GM23338 (cell line): ENCODE data around the gene NCK2. TPM values are rescaled to one million over a fixed set of nuclear protein-coding genes. Genes with fewer than 3 reads are reported as not detected.

Experiments
- ATAC-seq: fragments of 200-7000 bp; cut with Tn5 transposase; 3 replicates; pipeline ENCODE4 v1.9.1; 2020
- DNase-seq: peaks from one replicate; pipeline ENCODE4 v3.0.0-alpha.2; 2015; ENCODE audit warnings: low spot score
- H2AFZ ChIP-seq: fragments of 200-600 bp; sonication (generic); 2 replicates; pipeline ENCODE4 v1.8.0; 2016; ENCODE audit warnings: antibody characterized with exemption, mild to moderate bottlenecking, moderate library complexity
- H3F3A ChIP-seq: fragments of 200-600 bp; sonication (generic); replicated peaks from 2 replicates; pipeline ENCODE4 v1.8.0; 2017; ENCODE audit warnings: antibody characterized with exemption, mixed run types, low read depth
- H3K27ac ChIP-seq: fragments of 200-600 bp; sonication (generic); 2 replicates; pipeline ENCODE4 v1.6.1; 2016; ENCODE audit warnings: low read depth
- H3K27me3 ChIP-seq: fragments of 200-600 bp; sonication (generic); 2 replicates; pipeline ENCODE4 v1.8.0; 2016; ENCODE audit warnings: mild to moderate bottlenecking, mixed run types, moderate library complexity; ENCODE audit not compliant: insufficient read depth
- H3K36me3 ChIP-seq: fragments of 200-600 bp; sonication (generic); 2 replicates; pipeline ENCODE4 v1.8.0; 2016; ENCODE audit warnings: mild to moderate bottlenecking; ENCODE audit not compliant: insufficient read depth
- H3K4me1 ChIP-seq: fragments of 200-600 bp; sonication (generic); 2 replicates; pipeline ENCODE4 v1.8.0; 2016; ENCODE audit warnings: mild to moderate bottlenecking, moderate library complexity; ENCODE audit not compliant: insufficient read depth
- H3K4me2 ChIP-seq: fragments of 200-600 bp; sonication (generic); 2 replicates; pipeline ENCODE4 v1.7.1; 2017; ENCODE audit warnings: mixed run types
- H3K4me3 ChIP-seq: fragments of 200-600 bp; sonication (generic); 2 replicates; pipeline ENCODE4 v1.6.1; 2016; ENCODE audit warnings: mixed run types
- H3K79me2 ChIP-seq: fragments of 200-600 bp; sonication (generic); replicated peaks from 2 replicates; pipeline ENCODE4 v1.8.0; 2017; ENCODE audit warnings: mild to moderate bottlenecking; ENCODE audit not compliant: insufficient read depth
- H3K9me2 ChIP-seq: fragments of 200-600 bp; sonication (generic); 2 replicates; pipeline ENCODE4 v1.8.0; 2017; ENCODE audit not compliant: insufficient read depth
- H4K20me1 ChIP-seq: fragments of 200-600 bp; sonication (generic); replicated peaks from 2 replicates; pipeline ENCODE4 v1.8.0; 2017; ENCODE audit warnings: mild to moderate bottlenecking; ENCODE audit not compliant: insufficient read depth
- H3K27ac Mint-ChIP-seq: 2 replicates; pipeline ENCODE4 v1.8.0; 2020; ENCODE audit warnings: inconsistent platforms, mild to moderate bottlenecking, moderate library complexity, mixed read lengths
- H3K27me3 Mint-ChIP-seq: 3 replicates; pipeline ENCODE4 v1.8.0; 2022; ENCODE audit warnings: low read depth, mild to moderate bottlenecking, moderate library complexity, mixed read lengths, inconsistent platforms; ENCODE audit not compliant: insufficient read depth, poor library complexity
- H3K36me3 Mint-ChIP-seq: 3 replicates; pipeline ENCODE4 v1.8.0; 2021; ENCODE audit warnings: low read depth, mild to moderate bottlenecking, inconsistent platforms, moderate library complexity, mixed read lengths
- H3K4me1 Mint-ChIP-seq: 3 replicates; pipeline ENCODE4 v1.8.0; 2020; ENCODE audit warnings: mild to moderate bottlenecking, inconsistent platforms, mixed read lengths
- H3K4me3 Mint-ChIP-seq: 3 replicates; pipeline ENCODE4 v1.8.0; 2021; ENCODE audit warnings: moderate library complexity, mild to moderate bottlenecking, inconsistent platforms, mixed read lengths
- H3K9me3 Mint-ChIP-seq: 3 replicates; pipeline ENCODE4 v1.8.0; 2020; ENCODE audit warnings: moderate library complexity, mild to moderate bottlenecking, inconsistent platforms, mixed read lengths
- CREB1 ChIP-seq: fragments of 250-450 bp; sonication (Bioruptor Pico); IDR thresholded peaks from 2 replicates; pipeline ENCODE4 v1.5.0; 2020; ENCODE audit warnings: low read depth, mild to moderate bottlenecking, moderate library complexity
- ETS1 ChIP-seq: IDR thresholded peaks from 2 replicates; pipeline ENCODE4 v1.6.1; 2016; ENCODE audit warnings: antibody characterized with exemption
- EZH2 ChIP-seq: fragments of 200-600 bp; sonication (generic); IDR thresholded peaks from one replicate; pipeline ENCODE4 v1.8.0; 2017; ENCODE audit warnings: antibody characterized with exemption, mild to moderate bottlenecking, low read depth; ENCODE audit not compliant: unreplicated experiment
- EZH2phosphoT487 ChIP-seq: fragments of 200-600 bp; sonication (generic); IDR thresholded peaks from one replicate; pipeline ENCODE4 v1.8.1; 2018; ENCODE audit warnings: antibody characterized with exemption; ENCODE audit not compliant: unreplicated experiment
- NANOG ChIP-seq: IDR thresholded peaks from 2 replicates; pipeline ENCODE4 v1.6.1; 2016; ENCODE audit warnings: antibody characterized with exemption, borderline replicate concordance
- POLR2AphosphoS5 ChIP-seq: IDR thresholded peaks from 2 replicates; pipeline ENCODE4 v1.6.1; 2016; ENCODE audit warnings: antibody characterized with exemption, low read depth
- REST ChIP-seq: IDR thresholded peaks from one replicate; pipeline ENCODE4 v1.6.1; 2018; ENCODE audit warnings: antibody characterized with exemption; ENCODE audit not compliant: unreplicated experiment
- ZNF114 ChIP-seq: fragments of 250-450 bp; sonication (Bioruptor Pico); IDR thresholded peaks from 2 replicates; pipeline ENCODE4 v1.5.0; 2020; ENCODE audit warnings: mild to moderate bottlenecking, moderate library complexity
- polyA plus RNA-seq: library from polyadenylated mRNA; unstranded; fragments of >200 nt; fragmentation: Nextera tagmentation; extraction: Ambion mirVana; gene quantifications from 2 replicates; pipeline ENCODE4 v1.2.1, GENCODE V29; 2016
- total RNA-seq: library from RNA; depleted of rRNA; stranded (reverse); fragments of >200 nt; shearing (Covaris generic); gene quantifications from 2 replicates; pipeline ENCODE4 v1.2.3, GENCODE V29; 2014
- TF ChIP-seq, protein P1 (sequence below), 2 experiments: fragments of 200-600 bp in 1 of 2; sonication (generic) in 1 of 2; conservative IDR thresholded peaks; 2 replicates each; pipeline versions ENCODE4 v1.5.1 to v1.6.1; 2016 to 2017; ENCODE audit warnings: antibody characterized with exemption in 2 of 2, low read depth in 2 of 2, mild to moderate bottlenecking in 2 of 2, moderate library complexity in 1 of 2

The NCK2 gene
- total and polyA plus RNA-seq, 2 experiments from 2014 or later = 26.9 to 59.9 TPM

GRCh38 chr2:105889046-105889445 is 144.3 kb downstream of the NCK2 start:
- ATAC-seq = no peak

GRCh38 chr2:105890111-105890510 is 145.4 kb downstream of the NCK2 start:
- H3K36me3 ChIP-seq = no peaks in the 10 kb centered on the region; the same call in 1 of the 2 replicates
- no peak overlapping the region for H2AFZ ChIP-seq
- DNase-seq (no peak), ATAC-seq (no peak)
- H3K4me2 ChIP-seq = no peak overlapping the region
- H3K36me3 Mint-ChIP-seq = peaks cover 38% of the 10 kb centered on the region
- H3K4me3 ChIP-seq = no peak overlapping the region
- H3K4me1 ChIP-seq = peaks cover 15% of the 10 kb centered on the region
- H3K79me2 ChIP-seq = peaks cover 74% of the 10 kb centered on the region
- peaks cover 10% of the 10 kb centered on the region for H3K9me3 Mint-ChIP-seq
- H3F3A ChIP-seq = no peaks in the 10 kb centered on the region
- no peak overlapping the region for H3K27ac ChIP-seq
- peaks cover 2% of the 10 kb centered on the region for H3K27me3 Mint-ChIP-seq
- no peak overlapping the region for H3K27ac Mint-ChIP-seq
- H3K4me3 Mint-ChIP-seq = no peak overlapping the region
- peaks cover 17% of the 10 kb centered on the region for H4K20me1 ChIP-seq
- no peaks in the 10 kb centered on the region for H3K9me2 ChIP-seq
- H3K27me3 ChIP-seq = no peaks in the 10 kb centered on the region
- H3K4me1 Mint-ChIP-seq = peaks cover 17% of the 10 kb centered on the region
- TF ChIP-seq EZH2phosphoT487 (no peak), NANOG (no peak), REST (no peak), ZNF114 (no peak), EZH2 (no peak), POLR2AphosphoS5 (no peak), CREB1 (CRISPR knock-in tag) (no peak), ETS1 (no peak)
- TF ChIP-seq, protein P1, sequence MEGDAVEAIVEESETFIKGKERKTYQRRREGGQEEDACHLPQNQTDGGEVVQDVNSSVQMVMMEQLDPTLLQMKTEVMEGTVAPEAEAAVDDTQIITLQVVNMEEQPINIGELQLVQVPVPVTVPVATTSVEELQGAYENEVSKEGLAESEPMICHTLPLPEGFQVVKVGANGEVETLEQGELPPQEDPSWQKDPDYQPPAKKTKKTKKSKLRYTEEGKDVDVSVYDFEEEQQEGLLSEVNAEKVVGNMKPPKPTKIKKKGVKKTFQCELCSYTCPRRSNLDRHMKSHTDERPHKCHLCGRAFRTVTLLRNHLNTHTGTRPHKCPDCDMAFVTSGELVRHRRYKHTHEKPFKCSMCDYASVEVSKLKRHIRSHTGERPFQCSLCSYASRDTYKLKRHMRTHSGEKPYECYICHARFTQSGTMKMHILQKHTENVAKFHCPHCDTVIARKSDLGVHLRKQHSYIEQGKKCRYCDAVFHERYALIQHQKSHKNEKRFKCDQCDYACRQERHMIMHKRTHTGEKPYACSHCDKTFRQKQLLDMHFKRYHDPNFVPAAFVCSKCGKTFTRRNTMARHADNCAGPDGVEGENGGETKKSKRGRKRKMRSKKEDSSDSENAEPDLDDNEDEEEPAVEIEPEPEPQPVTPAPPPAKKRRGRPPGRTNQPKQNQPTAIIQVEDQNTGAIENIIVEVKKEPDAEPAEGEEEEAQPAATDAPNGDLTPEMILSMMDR (conservative IDR thresholded peaks at IDR 0.05; ENCODE audit: low read depth in 2 of 2) = no peak

More at GRCh38 chr2:105889046-105889445, 144.3 kb downstream of the NCK2 start:
- Histone ChIP-seq H4K20me1 (peaks cover 17% of the 10 kb centered on the region), H3K4me1 (peaks cover 19% of the 10 kb centered on the region), H3K9me2 (no peaks in the 10 kb centered on the region), H3K36me3 (no peaks in the 10 kb centered on the region; the same call in 1 of the 2 replicates), H3K27ac (no peak overlapping the region), H3K4me2 (no peak overlapping the region), H3K27me3 (no peaks in the 10 kb centered on the region), H3F3A (no peaks in the 10 kb centered on the region), H2AFZ (no peak overlapping the region), H3K79me2 (peaks cover 84% of the 10 kb centered on the region), H3K4me3 (no peak overlapping the region)
- peaks cover 10% of the 10 kb centered on the region for H3K9me3 Mint-ChIP-seq
- peaks cover 28% of the 10 kb centered on the region for H3K36me3 Mint-ChIP-seq
- no peak for DNase-seq
- TF ChIP-seq EZH2 = no peak
- H3K27me3 Mint-ChIP-seq = peaks cover 2% of the 10 kb centered on the region
- no peak overlapping the region for H3K27ac Mint-ChIP-seq
- no peak overlapping the region for H3K4me3 Mint-ChIP-seq
- H3K4me1 Mint-ChIP-seq = peaks cover 17% of the 10 kb centered on the region
